NCI-H128 (cell line): ENCODE results near the gene FOXL1.

Experiments
- DNase-seq: peaks from one replicate; lab custom pipeline; 2025; ENCODE audit not compliant: unreplicated experiment; lab: John Stamatoyannopoulos, UW

FOXL1 gene

DNA sequence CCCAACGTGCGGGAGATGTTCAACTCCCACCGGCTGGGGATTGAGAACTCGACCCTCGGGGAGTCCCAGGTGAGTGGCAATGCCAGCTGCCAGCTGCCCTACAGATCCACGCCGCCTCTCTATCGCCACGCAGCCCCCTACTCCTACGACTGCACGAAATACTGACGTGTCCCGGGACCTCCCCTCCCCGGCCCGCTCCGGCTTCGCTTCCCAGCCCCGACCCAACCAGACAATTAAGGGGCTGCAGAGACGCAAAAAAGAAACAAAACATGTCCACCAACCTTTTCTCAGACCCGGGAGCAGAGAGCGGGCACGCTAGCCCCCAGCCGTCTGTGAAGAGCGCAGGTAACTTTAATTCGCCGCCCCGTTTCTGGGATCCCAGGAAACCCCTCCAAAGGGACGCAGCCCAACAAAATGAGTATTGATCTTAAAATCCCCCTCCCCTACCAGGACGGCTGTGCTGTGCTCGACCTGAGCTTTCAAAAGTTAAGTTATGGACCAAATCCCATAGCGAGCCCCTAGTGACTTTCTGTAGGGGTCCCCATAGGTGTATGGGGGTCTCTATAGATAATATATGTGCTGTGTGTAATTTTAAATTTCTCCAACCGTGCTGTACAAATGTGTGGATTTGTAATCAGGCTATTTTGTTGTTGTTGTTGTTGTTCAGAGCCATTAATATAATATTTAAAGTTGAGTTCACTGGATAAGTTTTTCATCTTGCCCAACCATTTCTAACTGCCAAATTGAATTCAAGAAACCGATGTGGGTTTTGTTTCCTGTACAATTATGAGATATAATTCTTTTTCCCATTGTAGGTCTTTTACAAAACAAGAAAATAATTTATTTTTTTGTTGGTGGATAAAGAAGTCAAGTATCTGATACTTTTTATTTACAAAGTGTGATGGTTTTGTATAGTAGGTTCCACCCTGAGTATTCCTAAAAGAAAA is 9.4 kb upstream of the FOXL1 start:
- no peak for DNase-seq

GRCh38 chr16:86569701-86570447 is 8.5 kb upstream of the FOXL1 start:
- DNase-seq, result no peak

DNA sequence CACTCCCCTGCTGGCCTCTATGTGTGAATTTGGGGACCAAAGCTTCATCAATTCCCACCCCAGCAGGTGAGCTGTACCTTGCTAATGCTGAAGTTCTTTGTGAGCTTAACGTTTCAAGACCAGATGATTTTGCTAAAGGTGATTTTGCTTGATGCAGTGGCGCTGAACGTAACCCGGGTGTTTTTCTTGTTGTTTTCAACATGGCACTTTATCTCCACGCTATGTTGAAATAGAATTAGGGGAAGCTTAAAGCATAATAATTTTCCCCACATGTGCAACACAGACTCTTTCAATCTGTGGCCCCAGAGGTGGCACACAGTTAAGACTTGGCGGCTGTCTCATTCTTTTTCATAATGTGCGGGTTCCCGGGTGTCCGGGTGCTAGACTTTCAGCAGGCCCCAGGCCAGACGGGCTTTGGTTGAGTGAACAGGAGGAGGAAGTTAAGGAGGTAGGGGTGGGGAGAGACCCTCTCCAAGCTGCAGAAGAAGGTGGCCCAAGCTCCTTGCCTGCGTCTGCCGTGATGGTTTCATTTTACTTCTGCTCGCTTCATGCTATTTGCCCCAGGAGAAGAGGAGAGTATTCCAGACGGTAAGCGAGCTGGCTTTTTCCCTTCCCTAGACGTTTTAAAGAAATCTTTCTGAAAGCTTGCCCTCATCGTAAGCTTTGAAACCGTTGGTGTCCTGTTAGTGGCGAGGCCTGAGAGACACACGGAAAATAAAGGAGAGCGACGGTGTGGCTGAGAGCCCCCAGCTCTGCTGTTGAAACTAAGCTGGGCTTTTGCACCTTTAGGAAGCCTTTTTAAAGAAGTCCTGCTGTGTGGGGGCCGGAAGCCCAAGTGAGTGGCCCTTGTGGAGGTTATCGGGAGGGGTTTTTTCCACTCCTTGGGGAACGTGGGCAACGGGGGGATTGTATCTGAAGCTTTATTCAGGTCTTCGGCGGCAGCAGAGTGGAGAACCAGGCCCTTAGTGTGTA is 7.5 kb upstream of the FOXL1 start:
- no peak for DNase-seq

DNA sequence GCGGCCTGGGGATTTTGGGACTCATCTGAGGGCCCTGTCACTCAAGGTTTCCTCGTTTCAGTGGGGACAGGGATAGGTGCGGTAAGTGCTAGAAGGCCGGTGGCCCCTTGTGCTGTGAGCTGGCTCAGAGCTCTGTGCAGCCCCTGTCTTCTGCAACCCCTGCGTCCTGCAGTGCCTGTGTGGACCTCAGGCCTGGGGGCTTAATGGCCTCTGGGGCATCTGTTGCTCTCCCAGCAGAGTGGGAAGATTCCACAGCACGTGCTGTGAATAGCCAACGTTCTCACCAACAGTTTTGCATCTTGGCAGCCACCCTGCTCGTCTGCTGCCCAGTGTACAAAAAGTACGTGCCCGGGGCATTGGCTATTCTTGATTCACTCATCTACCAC is 6.8 kb upstream of the FOXL1 start:
- DNase-seq, result no peak

GRCh38 chr16:86572041-86572521 is 6.3 kb upstream of the FOXL1 start:
- DNase-seq, result no peak

DNA sequence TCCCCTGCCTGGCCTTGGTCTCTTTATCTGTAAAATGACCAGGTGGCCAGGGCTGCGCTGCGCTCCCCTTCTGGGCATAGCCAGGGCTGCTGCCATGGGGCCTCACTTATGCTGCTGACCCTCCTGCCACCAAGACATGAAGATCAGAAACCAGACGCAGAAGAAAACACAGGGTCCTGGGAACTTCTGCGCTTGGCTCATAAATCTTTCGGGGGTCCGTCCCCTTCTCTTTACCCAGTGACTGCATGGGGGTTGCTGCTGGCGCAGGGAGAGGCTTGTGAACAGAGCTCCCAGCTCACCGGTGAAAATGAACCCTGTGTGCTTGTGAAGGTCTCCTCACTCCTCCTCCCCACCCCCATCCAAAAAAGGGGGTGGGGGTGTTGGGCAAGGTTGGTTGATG is 5.7 kb upstream of the FOXL1 start:
- no peak for DNase-seq

DNA sequence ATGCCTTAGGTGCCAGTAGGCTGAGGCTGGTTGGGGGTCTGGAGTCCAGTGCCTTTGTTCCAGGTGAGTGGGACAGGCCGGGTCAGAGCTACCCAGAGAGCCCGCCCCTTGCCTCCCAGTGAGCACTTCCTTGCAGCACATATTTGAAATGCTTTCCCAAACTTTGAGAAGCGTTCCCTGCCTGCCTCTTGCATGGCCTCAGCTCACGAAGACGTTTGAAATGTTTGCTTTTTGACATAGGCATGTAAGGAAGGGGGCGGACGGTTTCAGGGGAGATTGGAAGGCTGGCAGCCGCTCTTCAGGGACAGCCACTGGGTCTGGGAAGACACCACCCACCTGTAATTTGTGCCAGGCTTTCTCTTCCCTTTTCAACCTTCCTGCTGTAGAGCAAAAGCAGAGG is 5.1 kb upstream of the FOXL1 start:
- DNase-seq, result no peak

GRCh38 chr16:86573646-86574508 is 4.5 kb upstream of the FOXL1 start:
- no peak for DNase-seq

- DNase-seq, result no peak
Observed at GRCh38 chr16:86574646-86575045, 3.7 kb upstream of the FOXL1 start.

- DNase-seq, result no peak
Observed at GRCh38 chr16:86575095-86575685, 3.2 kb upstream of the FOXL1 start.

DNA sequence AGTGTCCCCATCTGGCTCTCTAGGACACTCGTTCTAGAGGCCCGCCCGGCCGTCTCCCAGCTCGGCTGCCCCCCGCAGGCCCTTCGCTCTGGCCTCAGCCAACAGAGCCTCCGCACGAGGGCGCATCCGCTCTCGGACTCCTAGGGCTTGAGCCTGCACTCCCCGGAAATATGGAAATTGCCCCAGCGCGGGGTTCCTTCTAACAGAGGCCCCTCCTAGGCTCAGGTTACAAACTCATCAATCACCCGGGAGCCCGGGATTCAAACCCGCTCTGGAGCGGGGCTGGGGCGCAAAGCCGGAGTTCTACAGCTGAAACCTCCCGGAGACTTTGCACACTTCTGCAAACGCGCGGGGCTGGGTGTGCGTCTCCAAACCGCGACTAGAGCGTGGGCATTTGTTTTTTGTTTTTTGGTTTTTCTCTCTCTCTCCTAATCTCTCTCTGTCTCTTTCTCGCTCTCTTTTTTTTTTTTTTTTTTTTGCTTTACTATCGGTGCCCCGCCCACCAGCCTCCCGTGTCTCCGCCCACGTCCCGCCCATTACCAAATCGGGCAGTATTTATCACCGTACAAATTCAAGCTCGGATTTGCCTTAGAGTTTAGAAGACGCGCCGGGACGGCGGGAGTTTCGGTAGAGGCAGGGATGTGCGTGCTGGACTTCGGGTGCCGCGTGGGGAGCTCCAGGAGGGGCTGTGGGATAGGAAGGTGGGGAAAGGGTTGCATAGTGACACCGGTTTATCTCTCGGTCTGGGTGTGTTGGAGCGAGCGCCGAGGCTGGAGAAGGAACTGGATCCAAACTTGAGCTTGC is 2.4 kb upstream of the FOXL1 start:
- peak; percentile 28 for DNase-seq

GRCh38 chr16:86576591-86577313 is 1.6 kb upstream of the FOXL1 start:
- DNase-seq, result no peak

- DNase-seq, result no peak
Observed at GRCh38 chr16:86577314-86577971, 906 bp upstream of the FOXL1 start.

DNA sequence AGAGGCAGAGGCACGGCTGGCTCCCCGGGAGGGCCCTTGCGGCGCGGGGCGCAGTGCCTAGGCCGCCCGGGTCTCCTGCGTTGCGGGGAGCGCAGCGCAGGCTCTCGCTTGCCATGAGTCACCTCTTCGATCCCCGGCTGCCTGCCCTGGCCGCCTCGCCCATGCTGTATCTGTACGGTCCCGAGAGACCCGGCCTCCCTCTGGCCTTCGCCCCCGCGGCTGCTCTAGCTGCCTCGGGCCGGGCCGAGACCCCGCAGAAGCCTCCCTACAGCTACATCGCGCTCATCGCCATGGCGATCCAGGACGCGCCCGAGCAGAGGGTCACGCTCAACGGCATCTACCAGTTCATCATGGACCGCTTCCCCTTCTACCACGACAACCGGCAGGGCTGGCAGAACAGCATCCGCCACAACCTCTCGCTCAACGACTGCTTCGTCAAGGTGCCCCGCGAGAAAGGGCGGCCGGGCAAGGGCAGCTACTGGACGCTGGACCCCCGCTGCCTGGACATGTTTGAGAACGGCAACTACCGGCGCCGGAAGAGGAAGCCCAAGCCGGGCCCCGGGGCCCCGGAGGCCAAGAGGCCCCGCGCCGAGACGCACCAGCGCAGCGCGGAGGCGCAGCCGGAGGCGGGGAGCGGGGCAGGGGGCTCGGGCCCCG is 390 bp downstream of the FOXL1 start:
- DNase-seq, result no peak

- DNase-seq, result no peak
Observed at GRCh38 chr16:86579268-86580062, 1.1 kb downstream of the FOXL1 start.

- no peak for DNase-seq
Observed at GRCh38 chr16:86580063-86580790, 1.9 kb downstream of the FOXL1 start.
